GM18511 (cell line): Measurements from ENCODE around the gene SLC25A45.

Experiments
- ATAC-seq: cut with Tn5 transposase; IDR thresholded peaks from one replicate; pipeline ENCODE4 v1.9.1; 2021; ENCODE audit warnings: mild to moderate bottlenecking, moderate library complexity; ENCODE audit not compliant: unreplicated experiment

The SLC25A45 gene, protein sequence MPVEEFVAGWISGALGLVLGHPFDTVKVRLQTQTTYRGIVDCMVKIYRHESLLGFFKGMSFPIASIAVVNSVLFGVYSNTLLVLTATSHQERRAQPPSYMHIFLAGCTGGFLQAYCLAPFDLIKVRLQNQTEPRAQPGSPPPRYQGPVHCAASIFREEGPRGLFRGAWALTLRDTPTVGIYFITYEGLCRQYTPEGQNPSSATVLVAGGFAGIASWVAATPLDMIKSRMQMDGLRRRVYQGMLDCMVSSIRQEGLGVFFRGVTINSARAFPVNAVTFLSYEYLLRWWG

DNA sequence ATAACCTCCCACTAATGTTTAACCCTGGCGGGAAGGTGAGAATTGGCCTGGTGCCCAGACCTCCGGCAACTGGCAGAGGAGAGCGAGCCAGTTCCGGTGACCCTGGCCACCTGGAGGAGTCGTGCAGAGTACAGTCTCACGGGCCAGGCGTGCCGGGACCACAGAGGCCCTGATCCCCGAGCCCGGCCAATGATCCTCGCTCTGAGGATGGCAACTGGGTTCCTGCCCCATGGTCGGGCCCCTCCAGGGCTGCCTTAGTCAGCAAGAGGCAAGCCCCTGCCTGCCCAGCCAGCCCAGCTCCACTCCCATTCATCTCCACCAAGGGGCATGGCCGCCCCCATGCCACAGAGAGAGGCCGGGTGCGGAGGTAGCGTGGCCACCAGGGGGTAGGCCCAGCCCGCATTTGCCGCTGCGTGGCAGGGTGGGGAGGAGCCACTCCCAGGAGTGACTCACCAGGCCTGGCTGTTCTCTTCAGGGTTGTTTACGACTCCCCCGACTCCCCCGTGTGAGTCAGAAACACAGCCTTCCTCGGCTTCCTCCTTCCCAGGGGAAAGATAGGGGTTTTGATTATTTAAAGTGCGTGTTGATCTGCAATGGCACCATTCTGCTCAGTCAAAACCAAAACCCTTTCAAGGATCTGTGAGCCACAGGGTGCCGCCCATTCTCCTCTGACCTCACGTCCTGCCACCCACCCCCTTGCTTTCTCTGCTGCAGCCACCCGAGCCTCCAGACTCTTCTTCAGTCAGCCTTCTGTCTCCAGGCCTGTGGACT lies at the start of gene SLC25A45:
Gene SLC25A45 (minus strand): TSS at position 614 of the 771 bp plus-strand sequence. CDS start 695 bp downstream, outside the sequence.
- peak; percentile 72 for ATAC-seq

DNA sequence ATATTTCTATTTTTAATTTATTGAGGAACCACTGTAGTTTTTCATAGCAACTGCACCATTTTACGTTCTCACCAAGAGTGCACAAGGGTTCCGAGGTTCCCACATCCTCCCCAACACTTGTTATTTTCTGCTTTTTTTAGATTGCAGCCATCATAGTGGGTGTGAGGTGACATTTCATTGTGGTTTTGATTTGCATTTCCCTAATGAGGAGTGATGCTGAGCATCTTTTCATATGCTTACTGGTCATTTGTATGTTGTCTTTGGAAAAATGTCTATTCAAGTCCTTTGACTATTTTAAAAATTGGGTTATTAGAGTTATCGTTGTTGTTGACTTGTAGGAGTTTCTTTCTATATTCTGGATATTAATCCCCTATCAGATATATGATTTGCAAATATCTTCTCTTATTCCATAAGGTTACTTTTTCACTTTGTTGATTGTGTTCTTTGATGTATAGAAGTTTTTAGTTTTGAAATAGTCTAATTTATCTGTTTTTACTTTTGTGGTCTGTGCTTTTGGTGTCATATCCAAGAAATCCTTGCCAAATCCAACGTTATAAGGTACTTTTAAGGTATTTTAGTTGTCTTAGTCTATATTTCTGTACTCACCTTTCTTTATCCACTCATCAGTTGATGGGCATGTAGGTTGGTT lies 49.1 kb upstream of the SLC25A45 start:
- ATAC-seq: no peak

DNA sequence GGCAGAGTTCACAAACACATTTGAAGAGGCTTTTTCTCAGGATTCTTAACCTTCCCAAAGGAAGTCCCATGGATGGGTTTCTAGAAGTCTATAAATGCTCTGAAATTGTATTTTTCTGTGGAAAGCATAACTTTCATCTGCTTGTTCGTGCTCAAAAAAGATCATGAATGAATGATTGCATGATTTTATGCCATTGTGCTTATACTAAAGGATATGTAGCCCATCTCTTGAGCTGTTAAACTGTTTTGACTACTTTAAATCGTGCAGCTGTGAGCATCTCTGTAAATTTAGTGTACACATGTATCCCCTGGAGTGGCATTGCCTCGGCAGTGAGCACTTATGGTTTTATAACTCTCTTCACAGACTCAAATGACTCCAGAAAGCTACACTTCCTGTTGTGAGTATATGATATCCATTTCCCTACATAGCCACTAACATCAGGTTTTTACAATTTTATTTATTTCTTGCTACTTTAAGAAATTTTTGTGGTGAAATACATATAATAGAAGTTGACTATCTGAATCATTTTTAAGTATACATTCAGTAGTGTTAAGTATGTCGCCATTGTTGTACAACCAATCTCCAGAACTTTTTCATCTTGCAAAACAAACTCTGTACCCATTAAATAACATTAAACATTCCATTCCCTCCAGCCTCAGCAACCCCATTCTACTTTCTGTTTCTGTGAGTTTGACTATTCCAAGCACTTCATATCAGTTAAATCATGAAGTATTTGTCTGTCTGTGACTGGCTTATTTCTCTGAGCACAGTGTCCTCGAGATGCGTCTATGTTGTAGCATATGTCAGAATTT lies 48.2 kb upstream of the SLC25A45 start:
- no peak for ATAC-seq

DNA sequence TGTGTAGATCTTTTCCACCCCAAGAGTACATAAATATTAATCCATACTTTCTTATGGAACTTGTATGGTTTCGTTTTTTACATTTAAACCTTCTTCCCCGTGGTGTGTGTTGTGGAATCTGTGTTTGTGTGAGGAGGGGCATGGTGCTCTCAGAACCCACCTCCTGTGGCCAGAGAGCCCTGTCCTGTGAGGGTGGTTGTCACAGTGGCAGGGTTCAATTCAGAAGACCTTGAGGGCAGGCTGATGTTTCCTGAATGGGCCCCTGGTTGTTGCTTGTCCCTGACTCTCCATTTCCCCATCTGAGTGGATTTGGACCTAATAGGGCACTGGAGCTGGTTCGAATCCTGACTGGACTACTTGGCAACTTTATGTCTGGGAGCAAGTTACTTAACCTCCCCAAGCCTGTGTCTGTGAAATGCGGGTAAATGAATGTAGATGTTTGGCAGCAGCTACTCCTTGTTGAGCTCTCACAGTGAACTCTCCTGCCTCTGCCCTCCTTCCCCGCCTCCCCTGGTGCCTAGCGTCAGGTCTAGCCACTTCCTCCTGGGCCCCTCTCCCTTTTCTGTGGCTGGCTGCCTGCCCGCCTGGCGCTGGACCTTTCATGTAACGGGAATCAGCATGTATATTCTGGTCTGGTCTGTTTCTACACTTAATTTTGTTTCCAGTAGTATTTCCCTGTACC lies 47.4 kb upstream of the SLC25A45 start:
- ATAC-seq: no peak

DNA sequence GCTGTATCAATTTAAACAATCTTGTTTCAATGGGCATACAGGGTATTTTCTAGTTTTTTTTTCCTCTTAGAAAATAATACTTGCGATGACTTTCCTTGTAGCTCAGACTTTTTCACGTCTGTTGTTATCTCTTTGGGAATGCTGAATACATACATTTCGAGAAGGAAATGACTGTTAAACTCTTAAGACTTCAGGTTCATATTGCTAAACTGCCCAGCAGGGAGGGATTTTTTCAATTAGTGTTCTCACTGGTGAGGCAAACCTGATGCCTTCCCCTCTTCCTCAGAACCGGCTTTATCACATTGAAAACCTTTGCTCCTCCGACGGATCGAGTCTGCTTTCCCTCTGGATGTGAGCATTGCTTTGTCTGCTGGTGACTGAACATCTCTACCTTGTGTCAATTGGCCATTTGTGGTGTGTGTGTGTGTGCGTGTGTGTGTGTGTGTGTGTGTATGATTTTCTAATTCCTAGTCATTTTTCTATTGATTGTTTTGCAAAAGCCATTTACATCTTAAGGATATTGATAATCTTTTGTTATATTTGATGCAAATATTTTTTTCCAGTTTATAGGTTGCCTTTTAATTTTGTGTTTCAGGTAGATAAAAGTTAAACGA lies 46.7 kb upstream of the SLC25A45 start:
- ATAC-seq: no peak

DNA sequence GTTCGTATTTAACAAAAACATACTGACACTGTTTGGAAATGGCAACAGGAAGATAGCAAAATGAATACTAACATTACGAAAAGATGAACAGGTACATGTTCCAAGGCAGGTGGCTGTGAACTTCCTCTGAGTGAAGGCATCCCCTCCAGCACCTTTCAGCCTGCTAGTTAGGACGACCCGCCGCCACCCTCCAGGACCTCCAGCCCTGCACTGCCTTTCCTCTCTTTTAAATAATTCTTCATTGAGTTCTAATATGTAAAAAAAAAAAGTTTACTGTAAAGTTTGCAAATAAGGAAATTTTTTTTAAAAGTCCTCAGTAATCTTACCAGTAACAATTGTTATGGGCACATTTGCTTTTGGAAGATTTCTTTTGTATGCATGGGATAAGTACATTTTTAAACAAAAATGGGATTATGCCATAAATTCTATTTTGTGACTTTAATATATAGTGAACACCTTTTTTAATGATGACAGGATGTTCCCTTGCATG lies 46.2 kb upstream of the SLC25A45 start:
- ATAC-seq: no peak

DNA sequence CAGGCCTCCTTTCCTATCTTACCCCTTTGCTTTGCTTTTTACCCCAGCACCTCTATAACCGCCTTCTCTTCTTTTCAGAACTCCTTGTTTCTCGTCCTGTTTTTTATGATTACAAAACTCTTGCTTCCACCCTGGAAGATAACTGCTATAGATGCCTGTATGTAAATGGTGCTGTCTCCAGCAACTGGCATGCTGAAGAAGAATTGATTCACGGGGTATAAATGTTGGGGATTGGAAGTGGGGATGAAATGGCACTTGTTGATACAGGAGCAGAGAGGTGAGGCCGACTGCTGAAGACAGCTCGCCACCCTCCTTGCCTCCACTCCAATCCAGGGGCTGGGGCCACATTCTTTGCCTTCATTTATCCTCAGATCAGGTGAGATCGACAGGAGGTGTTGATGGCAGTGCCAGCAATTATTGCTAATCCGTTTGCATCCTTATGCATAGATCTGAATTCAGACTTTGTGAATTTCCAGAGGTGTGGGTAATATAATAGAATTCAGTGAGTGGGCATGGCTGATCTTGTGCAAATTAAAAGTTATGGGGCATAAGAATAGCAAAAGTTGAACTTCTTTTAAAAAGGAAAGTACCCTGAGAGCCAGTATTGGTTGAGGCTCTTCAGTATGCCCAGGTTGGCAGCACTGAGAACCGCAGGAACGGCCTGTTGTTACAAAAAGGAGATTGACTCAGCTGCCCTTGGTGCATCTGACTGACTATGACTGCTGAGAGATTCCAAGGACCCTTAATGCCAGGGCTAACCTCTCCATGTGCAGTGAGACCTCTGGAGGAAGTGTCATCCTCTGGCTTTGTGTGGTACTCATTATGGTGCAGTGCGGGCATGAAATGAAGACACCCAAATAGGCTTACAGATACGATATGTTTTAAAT lies 45.5 kb upstream of the SLC25A45 start:
- no peak for ATAC-seq

DNA sequence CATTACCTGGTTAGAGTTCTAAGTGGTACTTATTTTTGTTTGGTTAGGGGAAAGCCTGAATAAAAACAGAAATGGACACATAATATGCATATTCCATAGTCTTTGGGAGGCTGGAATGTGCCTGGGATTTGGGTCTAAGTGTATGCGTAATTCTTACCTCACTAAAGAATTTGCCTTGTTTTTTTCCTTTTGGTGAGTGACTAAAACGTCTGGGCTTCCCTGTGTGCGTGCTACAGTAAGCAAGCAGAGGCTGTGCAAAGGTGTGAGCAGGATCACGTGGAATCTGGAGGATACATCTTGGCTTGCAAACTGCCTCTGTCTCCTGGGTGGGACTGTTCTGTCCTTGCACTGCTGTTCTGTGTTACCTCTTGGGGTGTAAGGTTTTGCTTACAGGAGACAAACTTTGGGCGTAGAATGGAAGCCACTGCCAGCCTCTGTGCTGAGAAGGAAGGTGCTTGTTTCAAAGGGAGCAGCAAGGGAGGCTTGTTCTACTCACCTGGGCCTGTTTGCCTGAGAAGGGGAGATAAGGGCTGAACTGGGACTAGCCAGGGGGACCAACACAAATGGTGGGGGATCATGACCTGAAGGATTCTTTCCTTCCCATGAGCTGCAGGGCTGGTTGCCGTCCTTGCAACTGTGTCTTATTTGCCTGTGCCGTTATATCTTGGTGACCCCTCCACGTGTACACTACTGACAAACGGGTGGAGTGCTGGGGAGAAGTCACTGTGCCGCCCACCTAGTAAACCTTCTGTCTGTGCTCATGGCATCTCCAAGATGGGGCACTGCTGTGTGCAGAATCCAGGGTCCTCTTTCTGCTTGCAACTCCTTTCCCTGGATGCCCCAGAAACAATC lies 44.6 kb upstream of the SLC25A45 start:
- ATAC-seq: no peak

DNA sequence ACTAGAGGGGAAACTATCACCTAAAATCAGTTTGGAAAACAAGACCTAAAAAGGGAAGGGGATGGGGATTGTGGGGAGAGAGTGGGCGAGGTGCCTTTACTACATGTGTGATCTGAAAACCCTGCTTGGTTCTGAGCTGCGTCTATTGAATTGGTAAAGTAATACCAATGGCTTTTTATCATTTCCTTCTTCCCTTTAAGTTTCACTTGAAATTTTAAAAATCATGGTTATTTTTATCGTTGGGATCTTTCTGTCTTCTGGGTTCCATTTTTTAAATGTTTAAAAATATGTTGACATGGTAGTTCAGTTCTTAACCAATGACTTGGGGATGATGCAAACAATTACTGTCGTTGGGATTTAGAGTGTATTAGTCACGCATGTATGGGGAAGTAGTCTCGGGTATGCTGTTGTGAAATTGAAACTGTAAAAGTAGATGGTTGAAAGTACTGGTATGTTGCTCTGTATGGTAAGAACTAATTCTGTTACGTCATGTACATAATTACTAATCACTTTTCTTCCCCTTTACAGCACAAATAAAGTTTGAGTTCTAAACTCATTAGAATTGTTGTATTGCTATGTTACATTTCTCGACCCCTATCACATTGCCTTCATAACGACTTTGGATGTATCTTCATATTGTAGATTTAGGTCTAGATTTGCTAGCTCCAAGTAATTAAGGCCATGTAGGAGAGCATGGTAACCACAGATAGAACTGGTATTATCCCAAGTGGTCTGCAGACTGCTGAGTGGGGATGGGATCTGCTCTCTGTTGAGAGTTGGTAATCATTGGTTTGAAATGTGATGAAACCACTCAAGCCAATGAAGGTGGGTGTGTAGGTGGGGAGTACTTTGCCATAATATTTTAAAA lies 43.8 kb upstream of the SLC25A45 start:
- no peak for ATAC-seq

DNA sequence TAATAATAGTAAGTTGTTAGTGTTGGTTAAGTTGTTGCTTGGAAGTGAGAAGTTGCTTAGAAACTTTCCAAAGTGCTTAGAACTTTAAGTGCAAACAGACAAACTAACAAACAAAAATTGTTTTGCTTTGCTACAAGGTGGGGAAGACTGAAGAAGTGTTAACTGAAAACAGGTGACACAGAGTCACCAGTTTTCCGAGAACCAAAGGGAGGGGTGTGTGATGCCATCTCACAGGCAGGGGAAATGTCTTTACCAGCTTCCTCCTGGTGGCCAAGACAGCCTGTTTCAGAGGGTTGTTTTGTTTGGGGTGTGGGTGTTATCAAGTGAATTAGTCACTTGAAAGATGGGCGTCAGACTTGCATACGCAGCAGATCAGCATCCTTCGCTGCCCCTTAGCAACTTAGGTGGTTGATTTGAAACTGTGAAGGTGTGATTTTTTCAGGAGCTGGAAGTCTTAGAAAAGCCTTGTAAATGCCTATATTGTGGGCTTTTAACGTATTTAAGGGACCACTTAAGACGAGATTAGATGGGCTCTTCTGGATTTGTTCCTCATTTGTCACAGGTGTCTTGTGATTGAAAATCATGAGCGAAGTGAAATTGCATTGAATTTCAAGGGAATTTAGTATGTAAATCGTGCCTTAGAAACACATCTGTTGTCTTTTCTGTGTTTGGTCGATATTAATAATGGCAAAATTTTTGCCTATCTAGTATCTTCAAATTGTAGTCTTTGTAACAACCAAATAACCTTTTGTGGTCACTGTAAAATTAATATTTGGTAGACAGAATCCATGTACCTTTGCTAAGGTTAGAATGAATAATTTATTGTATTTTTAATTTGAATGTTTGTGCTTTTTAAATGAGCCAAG lies 42.9 kb upstream of the SLC25A45 start:
- ATAC-seq: no peak

DNA sequence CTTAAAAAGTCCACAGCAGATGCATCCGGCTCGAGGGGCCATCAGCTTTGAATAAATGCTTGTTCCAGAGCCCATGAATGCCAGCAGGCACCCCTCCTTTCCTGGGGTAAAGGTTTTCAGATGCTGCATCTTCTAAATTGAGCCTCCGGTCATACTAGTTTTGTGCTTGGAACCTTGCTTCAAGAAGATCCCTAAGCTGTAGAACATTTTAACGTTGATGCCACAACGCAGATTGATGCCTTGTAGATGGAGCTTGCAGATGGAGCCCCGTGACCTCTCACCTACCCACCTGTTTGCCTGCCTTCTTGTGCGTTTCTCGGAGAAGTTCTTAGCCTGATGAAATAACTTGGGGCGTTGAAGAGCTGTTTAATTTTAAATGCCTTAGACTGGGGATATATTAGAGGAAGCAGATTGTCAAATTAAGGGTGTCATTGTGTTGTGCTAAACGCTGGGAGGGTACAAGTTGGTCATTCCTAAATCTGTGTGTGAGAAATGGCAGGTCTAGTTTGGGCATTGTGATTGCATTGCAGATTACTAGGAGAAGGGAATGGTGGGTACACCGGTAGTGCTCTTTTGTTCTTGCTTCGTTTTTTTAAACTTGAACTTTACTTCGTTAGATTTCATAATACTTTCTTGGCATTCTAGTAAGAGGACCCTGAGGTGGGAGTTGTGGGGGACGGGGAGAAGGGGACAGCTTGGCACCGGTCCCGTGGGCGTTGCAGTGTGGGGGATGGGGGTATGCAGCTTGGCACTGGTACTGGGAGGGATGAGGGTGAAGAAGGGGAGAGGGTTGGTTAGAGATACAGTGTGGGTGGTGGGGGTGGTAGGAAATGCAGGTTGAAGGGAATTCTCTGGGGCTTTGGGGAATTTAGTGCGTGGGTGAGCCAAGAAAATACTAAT lies 42.0 kb upstream of the SLC25A45 start:
- ATAC-seq: no peak

DNA sequence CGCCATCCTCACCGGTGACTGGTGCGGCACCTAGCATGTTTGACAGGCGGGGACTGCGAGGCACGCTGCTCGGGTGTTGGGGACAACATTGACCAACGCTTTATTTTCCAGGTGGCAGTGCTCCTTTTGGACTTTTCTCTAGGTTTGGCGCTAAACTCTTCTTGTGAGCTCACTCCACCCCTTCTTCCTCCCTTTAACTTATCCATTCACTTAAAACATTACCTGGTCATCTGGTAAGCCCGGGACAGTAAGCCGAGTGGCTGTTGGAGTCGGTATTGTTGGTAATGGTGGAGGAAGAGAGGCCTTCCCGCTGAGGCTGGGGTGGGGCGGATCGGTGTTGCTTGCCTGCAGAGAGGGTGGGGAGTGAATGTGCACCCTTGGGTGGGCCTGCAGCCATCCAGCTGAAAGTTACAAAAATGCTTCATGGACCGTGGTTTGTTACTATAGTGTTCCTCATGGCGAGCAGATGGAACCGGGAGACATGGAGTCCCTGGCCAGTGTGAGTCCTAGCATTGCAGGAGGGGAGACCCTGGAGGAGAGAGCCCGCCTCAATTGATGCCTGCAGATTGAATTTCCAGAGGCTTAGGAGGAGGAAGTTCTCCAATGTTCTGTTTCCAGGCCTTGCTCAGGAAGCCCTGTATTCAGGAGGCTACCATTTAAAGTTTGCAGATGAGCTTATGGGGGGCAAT lies 41.2 kb upstream of the SLC25A45 start:
- no peak for ATAC-seq

DNA sequence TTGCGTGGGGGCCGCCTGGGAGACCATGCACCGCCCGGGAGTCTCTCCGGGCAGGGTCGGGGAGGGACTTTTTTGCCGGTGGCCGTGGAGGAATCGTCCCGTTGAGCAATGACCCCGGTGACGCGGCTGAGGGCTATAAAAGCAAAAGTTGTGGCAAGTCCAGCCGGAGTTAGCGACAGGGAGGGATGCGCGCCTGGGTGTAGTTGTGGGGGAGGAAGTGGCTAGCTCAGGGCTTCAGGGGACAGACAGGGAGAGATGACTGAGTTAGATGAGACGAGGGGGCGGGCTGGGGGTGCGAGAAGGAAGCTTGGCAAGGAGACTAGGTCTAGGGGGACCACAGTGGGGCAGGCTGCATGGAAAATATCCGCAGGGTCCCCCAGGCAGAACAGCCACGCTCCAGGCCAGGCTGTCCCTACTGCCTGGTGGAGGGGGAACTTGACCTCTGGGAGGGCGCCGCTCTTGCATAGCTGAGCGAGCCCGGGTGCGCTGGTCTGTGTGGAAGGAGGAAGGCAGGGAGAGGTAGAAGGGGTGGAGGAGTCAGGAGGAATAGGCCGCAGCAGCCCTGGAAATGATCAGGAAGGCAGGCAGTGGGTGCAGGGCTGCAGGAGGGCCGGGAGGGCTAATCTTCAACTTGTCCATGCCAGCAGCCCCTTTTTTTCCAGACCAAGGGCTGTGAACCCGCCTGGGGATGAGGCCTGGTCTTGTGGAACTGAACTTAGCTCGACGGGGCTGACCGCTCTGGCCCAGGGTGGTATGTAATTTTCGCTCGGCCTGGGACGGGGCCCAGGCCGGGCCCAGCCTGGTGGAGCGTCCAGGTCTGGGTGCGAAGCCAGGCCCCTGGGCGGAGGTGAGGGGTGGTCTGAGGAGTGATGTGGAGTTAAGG lies 40.4 kb upstream of the SLC25A45 start, which contains the start of gene NEAT1:
Gene NEAT1 (plus strand): TSS at position 166 of the 883 bp plus-strand sequence.
- peak; percentile 17 for ATAC-seq
